Activated T-cell treated with anti-CD3 and anti-CD28 coated beads, Interleukin-2, amount 50 U/mL, for 4 hours (primary cell): ENCODE measurements around the gene CHAF1A. TPM values are rescaled to one million over a fixed set of nuclear protein-coding genes. Genes with fewer than 3 reads are reported as not detected.

ENCODE experiments used
- ATAC-seq, 2 donors: fragments of 200-7000 bp; cut with Tn5 transposase; one replicate each; pipeline ENCODE4 v1.10.0; 2021
- DNase-seq: peaks from one replicate; pipeline ENCODE4 v3.0.0-alpha.2; 2020
- H3K27me3 Mint-ChIP-seq: one replicate; pipeline ENCODE4 v1.8.0; 2021; ENCODE audit warnings: low read depth, mixed read lengths
- H3K36me3 Mint-ChIP-seq: one replicate; pipeline ENCODE4 v1.8.0; 2022; ENCODE audit warnings: mixed read lengths; ENCODE audit not compliant: insufficient read depth
- H3K4me1 Mint-ChIP-seq: one replicate; pipeline ENCODE4 v1.8.0; 2021; ENCODE audit warnings: low read depth, mixed read lengths
- H3K4me3 Mint-ChIP-seq: one replicate; pipeline ENCODE4 v1.8.0; 2021; ENCODE audit warnings: mild to moderate bottlenecking, moderate library complexity, mixed read lengths
- H3K9me3 Mint-ChIP-seq: one replicate; pipeline ENCODE4 v1.8.0; 2021; ENCODE audit warnings: mixed read lengths
- total RNA-seq, 3 donors: library from RNA; stranded (reverse); gene quantifications; one replicate each; pipeline ENCODE4 v1.2.1, GENCODE V29; 2021

CHAF1A gene
- total RNA-seq, 3 donors from 2014 or later: 59.1 to 81.0 (median 64.3) TPM

- peaks cover 3% of the 10 kb centered on the region for H3K36me3 Mint-ChIP-seq
- H3K9me3 Mint-ChIP-seq: no peaks in the 10 kb centered on the region
- no peak overlapping the region for H3K4me3 Mint-ChIP-seq
- H3K4me1 Mint-ChIP-seq: peaks cover 2% of the 10 kb centered on the region
- H3K27me3 Mint-ChIP-seq: no peaks in the 10 kb centered on the region
- DNase-seq (no peak), ATAC-seq (no peak)
These were observed 40.7 kb downstream of the CHAF1A start for GRCh38 chr19:4443188-4443587.

GRCh38 chr19:4443966-4444764 is 41.7 kb downstream of the CHAF1A start:
- Mint-ChIP-seq H3K4me3 (no peak overlapping the region), H3K27me3 (no peaks in the 10 kb centered on the region), H3K36me3 (peaks cover 5% of the 10 kb centered on the region), H3K9me3 (no peaks in the 10 kb centered on the region), H3K4me1 (peaks cover 2% of the 10 kb centered on the region)
- DNase-seq (no peak), ATAC-seq (peak in 1 of 2 donors; percentile 16)

DNA sequence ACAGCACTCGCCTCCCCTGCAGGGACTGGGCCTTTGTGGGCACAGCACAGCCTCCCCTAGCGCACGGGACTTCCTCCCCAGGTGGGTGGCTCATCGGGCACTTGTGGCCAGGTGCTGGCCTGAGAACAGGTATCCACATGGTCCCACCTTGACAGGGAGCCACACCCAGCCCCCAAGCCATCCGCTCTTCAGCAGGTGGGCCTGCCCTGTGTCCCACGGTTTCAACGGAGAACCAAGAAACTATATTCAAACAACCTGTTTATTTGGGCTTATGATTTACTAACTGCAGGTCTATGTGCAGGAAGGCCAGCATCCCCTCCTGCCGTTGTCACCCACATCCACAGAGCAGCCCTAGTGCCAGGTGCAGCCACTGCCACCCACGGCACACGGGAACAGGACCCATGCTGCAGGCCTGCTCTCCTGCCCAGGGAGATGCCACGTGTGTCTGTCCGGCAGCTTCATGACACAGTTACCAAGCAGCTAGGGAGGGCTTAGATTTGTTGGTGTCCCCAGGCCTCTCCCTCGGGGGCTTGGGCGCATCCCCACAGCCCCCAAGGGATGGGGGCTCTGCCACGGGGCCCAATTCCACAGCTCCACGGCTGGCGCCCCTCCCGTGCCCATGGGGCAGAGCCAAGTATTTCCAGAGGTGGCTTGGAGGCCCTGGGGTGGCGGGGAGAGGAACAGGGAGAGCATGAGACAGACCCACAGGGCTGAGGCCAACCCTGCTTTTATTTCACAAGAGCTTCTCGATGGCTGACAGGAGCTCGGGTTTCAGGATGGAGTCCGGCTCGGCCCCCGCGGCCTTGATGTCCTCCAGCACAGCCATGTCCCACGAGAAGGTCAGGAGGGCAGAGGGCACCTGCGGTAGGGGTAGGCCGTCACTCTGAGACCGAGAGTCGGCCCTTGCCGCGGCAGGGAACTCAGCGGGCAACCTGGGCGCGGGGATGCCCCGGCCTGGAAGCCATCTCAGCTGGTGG is 42.6 kb downstream of the CHAF1A start:
- ATAC-seq: no peak
- Mint-ChIP-seq H3K4me1 (no peaks in the 10 kb centered on the region), H3K4me3 (no peak overlapping the region), H3K9me3 (no peaks in the 10 kb centered on the region), H3K27me3 (no peaks in the 10 kb centered on the region), H3K36me3 (peaks cover 8% of the 10 kb centered on the region)
- no peak for DNase-seq

DNA sequence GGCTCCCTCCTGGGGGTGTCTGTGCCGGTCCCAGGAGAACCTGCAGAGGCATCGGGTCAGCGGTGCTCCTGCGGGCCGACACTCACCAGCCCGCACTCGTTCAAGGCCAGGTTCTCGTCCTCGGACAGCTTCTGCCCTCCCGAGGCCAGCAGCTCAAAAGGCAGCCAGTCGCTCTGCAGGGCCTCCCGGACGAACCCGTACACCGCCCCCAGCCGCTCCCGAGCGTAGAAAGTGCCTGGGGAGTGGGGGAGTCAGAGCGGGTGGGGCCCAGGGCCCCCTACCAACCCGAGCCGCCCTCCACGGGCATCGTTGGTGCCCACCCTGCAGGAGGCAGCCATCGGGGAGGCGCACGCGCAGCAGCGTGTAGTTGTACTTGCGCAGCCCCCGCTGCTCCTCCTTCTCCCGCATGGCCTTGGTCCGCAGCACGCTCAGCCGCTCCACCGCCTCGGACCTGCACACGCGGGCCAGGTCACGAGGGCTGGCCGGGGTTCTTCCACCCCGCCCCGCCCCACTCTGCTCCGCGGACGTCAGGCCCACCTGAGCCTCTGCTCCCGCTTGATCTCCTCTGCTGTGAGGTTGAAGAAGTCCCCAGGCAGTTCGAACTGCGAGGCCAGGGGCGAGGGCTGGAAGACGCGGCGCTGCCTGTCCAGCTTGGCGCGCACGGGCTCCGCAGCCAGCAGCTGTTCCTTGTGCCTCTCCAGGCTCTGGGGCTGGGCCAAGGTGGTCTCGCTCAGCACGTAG is 43.7 kb downstream of the CHAF1A start:
- ATAC-seq (no peak), DNase-seq (no peak)
- H3K9me3 Mint-ChIP-seq: no peaks in the 10 kb centered on the region
- H3K4me3 Mint-ChIP-seq: no peak overlapping the region
- H3K36me3 Mint-ChIP-seq: peaks cover 10% of the 10 kb centered on the region
- no peaks in the 10 kb centered on the region for H3K27me3 Mint-ChIP-seq
- H3K4me1 Mint-ChIP-seq: no peaks in the 10 kb centered on the region

- H3K27me3 Mint-ChIP-seq: no peaks in the 10 kb centered on the region
- H3K9me3 Mint-ChIP-seq: no peaks in the 10 kb centered on the region
- no peaks in the 10 kb centered on the region for H3K4me1 Mint-ChIP-seq
- H3K36me3 Mint-ChIP-seq: peaks cover 10% of the 10 kb centered on the region
- ATAC-seq: no peak
- no peak for DNase-seq
- H3K4me3 Mint-ChIP-seq: no peak overlapping the region
These were observed 44.3 kb downstream of the CHAF1A start for GRCh38 chr19:4446704-4447200.

DNA sequence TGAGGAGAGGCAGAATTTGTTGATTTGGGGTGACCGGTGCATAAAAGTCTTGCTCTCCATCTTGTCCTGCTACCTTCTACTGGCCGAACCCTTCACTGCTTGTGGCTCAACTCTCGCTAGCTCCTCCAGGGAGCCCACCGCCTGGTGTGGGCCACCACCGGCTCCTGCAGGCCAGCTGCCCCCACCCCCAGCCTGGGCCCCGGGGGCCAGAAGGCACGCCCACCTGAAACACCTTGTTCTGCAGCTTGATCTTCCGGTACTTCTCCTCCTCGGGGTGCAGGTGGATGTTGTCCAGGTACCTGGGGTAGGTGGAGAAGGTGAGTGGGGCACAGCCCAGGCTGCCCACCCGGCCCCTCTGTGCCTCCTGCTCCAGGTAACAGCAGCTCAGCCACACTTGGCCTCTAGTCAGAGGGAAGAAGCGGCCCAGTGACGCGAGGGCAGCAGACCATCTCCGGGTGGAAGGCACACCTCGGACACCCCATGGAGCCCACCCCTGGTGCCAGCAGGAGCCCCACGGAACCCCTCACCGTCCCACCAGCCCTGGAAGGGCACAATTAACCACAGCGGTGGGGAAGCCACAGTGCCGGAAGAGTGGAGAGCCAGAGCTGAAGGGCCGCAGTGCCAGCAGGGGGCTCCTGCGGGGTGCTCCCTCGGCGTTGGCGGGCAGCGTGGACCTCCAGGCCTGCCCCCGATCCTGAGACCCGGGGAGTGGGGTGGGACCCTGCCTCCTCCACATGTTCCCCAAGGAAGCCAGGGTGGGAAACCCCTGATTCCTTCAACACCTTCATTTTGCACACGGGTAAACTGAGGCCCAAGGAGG is 45.1 kb downstream of the CHAF1A start:
- Mint-ChIP-seq H3K4me3 (no peak overlapping the region), H3K9me3 (no peaks in the 10 kb centered on the region), H3K27me3 (no peaks in the 10 kb centered on the region), H3K36me3 (peaks cover 12% of the 10 kb centered on the region), H3K4me1 (no peaks in the 10 kb centered on the region)
- DNase-seq: no peak
- ATAC-seq: no peak

DNA sequence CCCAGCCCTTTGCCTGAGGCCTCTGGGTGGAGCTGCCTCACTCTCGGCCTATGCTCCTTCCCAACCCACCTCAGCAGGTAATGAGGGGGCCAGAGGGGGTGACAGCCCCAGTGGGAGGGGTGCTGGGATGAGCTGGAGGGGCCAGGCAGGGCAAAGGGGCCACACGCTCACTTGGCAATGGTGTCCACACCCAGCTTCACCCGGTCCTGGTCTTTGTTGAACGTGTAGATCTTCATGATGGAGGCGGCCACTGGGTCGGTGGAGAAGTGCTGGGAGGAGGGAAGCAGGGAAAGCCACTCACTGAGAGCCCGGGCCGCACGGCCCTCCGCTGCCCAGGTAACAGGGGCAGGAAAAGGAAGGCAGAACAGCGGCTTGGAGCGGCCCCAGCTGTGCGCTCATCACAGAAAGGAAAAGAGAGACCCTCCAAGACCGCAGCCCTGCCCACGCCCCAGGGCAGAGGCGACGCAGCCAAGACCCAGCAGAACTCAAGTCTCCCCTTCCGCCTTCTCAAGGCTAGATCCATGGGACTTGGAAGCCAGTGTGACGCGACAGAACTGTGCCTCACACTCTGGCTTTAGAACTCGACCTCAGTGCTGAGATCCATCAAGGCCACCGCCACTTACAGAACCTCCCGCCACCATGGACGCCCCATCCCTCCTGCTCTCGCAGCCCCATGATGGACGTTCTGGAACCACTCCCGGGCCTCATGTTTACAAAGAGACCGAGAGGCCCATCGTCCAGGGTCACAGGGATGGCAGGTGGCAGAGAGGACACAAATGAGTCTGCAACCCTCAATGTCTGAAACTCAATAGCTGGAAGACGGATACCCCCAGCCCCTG is 45.9 kb downstream of the CHAF1A start:
- peaks cover 13% of the 10 kb centered on the region for H3K36me3 Mint-ChIP-seq

GRCh38 chr19:4449022-4449638 is 46.7 kb downstream of the CHAF1A start:
- Mint-ChIP-seq H3K27me3 (no peaks in the 10 kb centered on the region), H3K4me3 (no peak overlapping the region), H3K9me3 (no peaks in the 10 kb centered on the region), H3K4me1 (no peaks in the 10 kb centered on the region), H3K36me3 (peaks cover 14% of the 10 kb centered on the region)
- ATAC-seq (no peak), DNase-seq (no peak)

More for the DNA sequence above, 45.9 kb downstream of the CHAF1A start:
- Mint-ChIP-seq H3K27me3 (no peaks in the 10 kb centered on the region), H3K4me1 (no peaks in the 10 kb centered on the region), H3K9me3 (no peaks in the 10 kb centered on the region), H3K4me3 (no peak overlapping the region)
- ATAC-seq (no peak), DNase-seq (no peak)

DNA sequence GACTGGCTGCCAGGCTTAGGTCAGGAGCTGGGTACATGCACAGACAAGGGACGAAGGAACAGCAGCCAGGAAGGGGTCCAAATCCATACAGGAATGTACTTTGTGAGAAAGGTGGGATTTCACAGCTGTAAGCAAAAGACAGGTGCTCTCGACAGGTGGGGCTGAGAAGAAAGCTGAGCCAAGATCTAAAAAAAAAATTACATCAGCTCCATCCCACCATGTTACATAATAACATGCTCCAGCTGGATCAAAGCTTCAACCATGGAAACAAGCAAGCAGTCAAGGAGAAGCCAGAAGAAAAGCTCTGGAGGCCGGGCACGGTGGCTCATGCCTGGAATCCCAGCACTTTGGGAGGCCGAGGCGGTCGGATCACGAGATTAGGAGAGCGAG is 47.2 kb downstream of the CHAF1A start:
- Mint-ChIP-seq H3K36me3 (peaks cover 10% of the 10 kb centered on the region), H3K27me3 (no peaks in the 10 kb centered on the region), H3K4me3 (no peak overlapping the region), H3K4me1 (no peaks in the 10 kb centered on the region), H3K9me3 (no peaks in the 10 kb centered on the region)
- ATAC-seq (no peak), DNase-seq (no peak)

DNA sequence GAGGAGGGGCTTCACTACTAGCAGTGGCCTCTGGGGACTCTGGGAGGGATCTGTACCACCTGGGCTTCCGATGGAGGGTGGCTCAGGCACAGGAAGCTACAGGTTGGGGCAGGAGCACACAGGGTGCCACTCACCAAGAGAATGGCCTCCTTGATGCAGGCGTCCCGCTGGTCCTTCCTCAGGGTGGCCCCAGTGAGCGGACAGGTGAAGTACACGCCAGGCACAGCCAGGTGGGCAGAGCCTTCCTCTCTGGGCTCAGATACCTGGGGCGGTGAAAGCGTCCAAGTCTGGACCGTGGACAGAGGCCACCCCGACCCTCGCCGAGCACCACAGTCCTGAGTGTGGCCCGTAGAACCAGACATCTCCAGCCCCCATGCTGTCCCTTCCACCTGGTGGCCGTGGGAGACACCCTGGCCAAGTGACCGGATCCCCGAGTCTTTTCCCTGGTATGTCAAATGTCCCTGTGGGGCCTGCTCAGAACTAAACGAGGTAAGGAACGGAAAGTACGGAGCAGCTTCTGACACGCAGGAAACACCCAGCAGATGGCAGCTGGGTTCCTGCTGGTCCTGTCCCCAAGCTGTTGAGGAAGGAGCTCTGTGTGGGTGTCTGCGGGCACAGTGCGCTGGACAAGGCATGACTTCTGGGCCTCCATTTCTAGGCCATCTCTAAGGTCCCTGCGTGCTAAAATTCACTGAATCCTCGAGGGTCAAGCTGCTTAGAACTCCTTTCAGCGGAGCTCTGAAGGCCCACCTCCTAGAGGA is 50.0 kb downstream of the CHAF1A start:
- Mint-ChIP-seq H3K9me3 (no peaks in the 10 kb centered on the region), H3K36me3 (peaks cover 10% of the 10 kb centered on the region), H3K4me3 (no peak overlapping the region), H3K4me1 (peaks cover 13% of the 10 kb centered on the region), H3K27me3 (no peaks in the 10 kb centered on the region)
- DNase-seq: no peak
- ATAC-seq: no peak

DNA sequence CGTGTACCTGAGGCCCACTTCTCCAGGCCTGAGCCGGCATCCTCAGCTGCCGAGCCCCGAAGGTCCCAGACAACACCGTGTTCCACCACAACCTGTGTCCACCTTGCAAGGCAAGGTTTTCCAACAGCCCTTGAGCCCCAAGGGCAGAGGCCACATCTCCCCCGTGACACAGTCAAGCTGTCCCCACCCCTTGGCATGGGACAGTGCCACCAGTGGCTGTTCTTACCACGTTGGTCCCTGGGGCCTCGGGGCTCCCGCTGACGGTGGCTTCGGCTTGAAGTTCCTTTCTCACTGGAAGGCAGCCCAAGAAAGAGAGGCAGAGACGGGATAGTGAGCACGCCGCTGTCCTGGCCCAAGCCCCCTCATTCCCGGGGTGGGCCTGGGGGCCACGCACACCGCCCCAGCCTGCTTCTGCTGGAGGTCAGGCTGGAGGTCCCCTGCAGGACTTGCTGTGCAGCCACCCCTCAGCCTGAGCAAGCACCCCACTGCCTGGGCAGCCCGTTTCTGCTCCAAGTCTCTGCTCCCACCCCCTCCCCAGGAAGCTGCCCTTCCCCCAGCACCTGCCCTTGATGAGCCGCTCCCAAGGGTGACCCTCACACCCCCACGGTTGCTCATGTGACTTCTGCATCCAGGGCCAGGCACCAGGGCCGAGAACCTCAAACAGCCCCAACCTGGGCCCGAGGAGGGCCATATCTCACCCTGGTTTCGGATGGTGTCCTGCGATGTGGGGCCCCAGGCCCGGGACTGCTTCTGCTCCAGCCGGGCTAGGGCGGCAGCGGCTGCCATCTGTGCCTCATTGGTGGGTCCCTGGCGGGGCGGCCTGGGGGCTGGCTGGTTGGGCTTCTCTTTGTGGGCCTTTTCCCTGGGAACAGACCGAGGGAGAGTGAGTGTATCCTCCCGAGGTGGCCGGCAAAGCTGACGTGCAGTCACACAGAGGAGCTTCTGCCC is 51.1 kb downstream of the CHAF1A start:
- Mint-ChIP-seq H3K9me3 (no peaks in the 10 kb centered on the region), H3K27me3 (no peaks in the 10 kb centered on the region), H3K4me1 (peaks cover 13% of the 10 kb centered on the region), H3K4me3 (no peak overlapping the region), H3K36me3 (peaks cover 10% of the 10 kb centered on the region)
- ATAC-seq: no peak
- no peak for DNase-seq
